Suprapubic skin (tissue), 4 donors: Measurements from ENCODE around the gene LRP3. TPM values are rescaled to one million over a fixed set of nuclear protein-coding genes. Genes with fewer than 3 reads are reported as not detected.
"Not testable (repeated sequence)": the region's sequence is repeated elsewhere in the genome, so short reads cannot be mapped to it uniquely, and the experiment has no call there.

Source experiments
- DNase-seq, 2 donors: peaks; one replicate each; pipeline ENCODE4 v3.0.0-alpha.2; 2019; ENCODE audit warnings: low spot score in 2 of 2
- H3K27ac ChIP-seq: fragments of 200-600 bp; sonication (generic); one replicate; pipeline ENCODE4 v1.5.1; 2019
- H3K27me3 ChIP-seq: fragments of 200-600 bp; sonication (generic); one replicate; pipeline ENCODE4 v1.5.1; 2019
- H3K36me3 ChIP-seq: fragments of 200-600 bp; sonication (generic); one replicate; pipeline ENCODE4 v1.5.1; 2019
- H3K4me1 ChIP-seq: fragments of 200-600 bp; sonication (generic); one replicate; pipeline ENCODE4 v1.5.1; 2019
- H3K4me3 ChIP-seq: fragments of 200-600 bp; sonication (generic); one replicate; pipeline ENCODE4 v1.5.1; 2019; ENCODE audit warnings: mild to moderate bottlenecking
- H3K9me3 ChIP-seq: fragments of 200-600 bp; sonication (generic); one replicate; pipeline ENCODE4 v1.5.1; 2019
- CTCF ChIP-seq, 2 donors: fragments of 200-600 bp in 1 of 2; fragments of 450-650 bp in 1 of 2; sonication (generic) in 1 of 2; IDR thresholded peaks; one replicate each; pipeline ENCODE4 v1.5.1; 2016 to 2019; ENCODE audit warnings: antibody characterized with exemption in 2 of 2, mild to moderate bottlenecking in 1 of 2, moderate library complexity in 1 of 2
- EP300 ChIP-seq: sonication (generic); formaldehyde crosslinking; IDR thresholded peaks from one replicate; pipeline ENCODE4 v1.6.1; 2017; ENCODE audit warnings: antibody characterized with exemption
- POLR2A ChIP-seq, 2 donors: fragments of 450-650 bp; IDR thresholded peaks; one replicate each; pipeline ENCODE4 v1.6.1; 2017; ENCODE audit warnings: antibody characterized with exemption in 2 of 2, mild to moderate bottlenecking in 2 of 2, moderate library complexity in 2 of 2
- POLR2AphosphoS5 ChIP-seq, 3 donors: sonication (generic); formaldehyde crosslinking; IDR thresholded peaks; one replicate each; pipeline ENCODE4 v1.6.1; 2017; ENCODE audit warnings: antibody characterized with exemption in 3 of 3
- WGBS: methylation state at CpG from one replicate; pipeline ENCODE4 v1.1.5; 2018; 5-methylcytosine and 5-hydroxymethylcytosine counted together
- total RNA-seq, 4 donors: library from RNA; depleted of rRNA; stranded (reverse); fragments of >200 nt; gene quantifications; one replicate each; pipeline ENCODE4 v1.1.0, GENCODE V29; 2016

Gene LRP3
- total RNA-seq, 4 donors from 2014 or later, result 9.8 to 17.1 (median 14.0) TPM

DNA sequence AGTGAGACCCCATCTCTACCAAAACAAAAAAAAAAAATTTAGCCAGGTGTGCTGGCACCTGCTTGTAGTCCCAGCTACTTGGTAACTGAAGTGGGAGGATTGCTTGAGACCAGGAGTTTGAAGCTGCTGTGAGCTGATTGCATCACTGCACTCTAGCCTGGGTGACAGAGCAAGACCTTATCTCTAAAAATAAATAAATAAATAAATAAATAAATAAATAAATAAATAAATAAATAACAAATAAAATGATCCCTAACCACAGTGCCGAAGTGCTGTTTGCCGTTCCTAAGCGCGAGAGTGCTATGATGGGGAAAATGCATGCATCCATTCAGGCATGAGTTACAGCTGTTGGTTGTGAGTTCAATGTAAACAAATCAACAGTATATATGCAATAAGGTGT lies 35.0 kb upstream of the LRP3 start:
- no peaks in the 10 kb centered on the region for H3K27me3 ChIP-seq
- H3K4me3 ChIP-seq, result no peak overlapping the region
- H3K36me3 ChIP-seq, result no peaks in the 10 kb centered on the region
- no peak for TF ChIP-seq POLR2A (IDR thresholded peaks at IDR 0.05)
- no peak for TF ChIP-seq POLR2AphosphoS5 (IDR thresholded peaks at IDR 0.05)
- TF ChIP-seq CTCF (IDR thresholded peaks at IDR 0.05), result no peak
- no peak for TF ChIP-seq EP300
- H3K4me1 ChIP-seq, result no peaks in the 10 kb centered on the region
- DNase-seq, result no peak
- no peak overlapping the region for H3K27ac ChIP-seq
- WGBS, result 83% methylated on average over 4 of the region's 4 CpGs
- no peaks in the 10 kb centered on the region for H3K9me3 ChIP-seq

GRCh38 chr19:33159893-33160292 lies 34.2 kb upstream of the LRP3 start:
- TF ChIP-seq POLR2A (IDR thresholded peaks at IDR 0.05), result no peak
- no peak for TF ChIP-seq EP300
- no peak for TF ChIP-seq POLR2AphosphoS5 (IDR thresholded peaks at IDR 0.05)
- TF ChIP-seq CTCF (IDR thresholded peaks at IDR 0.05), result no peak
- no peaks in the 10 kb centered on the region for H3K9me3 ChIP-seq
- 89% methylated on average over 8 of the region's 8 CpGs for WGBS
- no peak overlapping the region for H3K4me3 ChIP-seq
- no peaks in the 10 kb centered on the region for H3K27me3 ChIP-seq
- no peaks in the 10 kb centered on the region for H3K36me3 ChIP-seq
- H3K27ac ChIP-seq, result no peak overlapping the region
- DNase-seq, result no peak
- no peaks in the 10 kb centered on the region for H3K4me1 ChIP-seq

DNA sequence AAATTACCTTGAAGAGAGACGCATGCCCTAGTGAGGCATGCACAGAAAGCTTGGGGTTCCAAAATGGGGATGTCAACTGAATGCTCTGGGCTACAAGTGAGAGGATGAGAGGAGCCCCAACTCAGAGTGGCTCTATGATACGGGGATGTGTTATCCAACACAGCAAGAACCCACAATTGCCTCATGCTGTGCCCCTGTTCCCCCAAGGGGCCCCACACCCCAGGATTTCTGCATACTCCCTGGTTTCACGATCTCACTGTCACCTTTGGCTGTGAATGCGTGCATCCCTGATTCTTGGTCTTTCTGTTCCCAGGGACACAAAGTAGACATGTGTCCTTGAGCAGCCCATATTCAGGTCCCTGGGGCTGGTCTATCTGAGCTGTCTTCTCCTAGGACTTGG lies 32.9 kb upstream of the LRP3 start:
- 60% methylated on average over 4 of the region's 4 CpGs for WGBS
- Histone ChIP-seq H3K4me1 (no peaks in the 10 kb centered on the region), H3K9me3 (no peaks in the 10 kb centered on the region), H3K4me3 (no peak overlapping the region), H3K36me3 (no peaks in the 10 kb centered on the region), H3K27ac (no peak overlapping the region), H3K27me3 (no peaks in the 10 kb centered on the region)
- no peak for TF ChIP-seq POLR2AphosphoS5 (IDR thresholded peaks at IDR 0.05)
- peak in 1 of 2 donors; percentile 18 for DNase-seq

DNA sequence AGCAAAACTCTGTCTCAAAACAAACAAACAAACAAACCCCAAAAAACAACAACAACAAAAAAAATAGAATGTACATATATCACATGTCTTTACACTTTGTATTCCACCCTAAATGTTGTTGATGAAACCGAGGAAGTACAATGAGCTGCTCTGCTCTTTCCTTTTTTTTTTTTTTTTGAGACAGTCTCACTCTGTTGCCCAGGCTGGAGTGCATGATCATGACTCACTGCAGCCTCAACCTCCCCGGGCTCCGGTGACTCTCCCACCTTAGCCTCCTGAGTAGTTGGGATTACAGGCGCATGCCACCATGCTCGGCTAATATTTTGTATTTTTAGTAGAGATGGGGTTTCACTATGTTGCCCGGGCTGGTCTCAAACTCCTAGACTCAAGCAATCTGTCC lies 30.6 kb upstream of the LRP3 start:
- DNase-seq, result no peak
- Histone ChIP-seq H3K4me1 (no peaks in the 10 kb centered on the region), H3K4me3 (no peak overlapping the region), H3K36me3 (no peaks in the 10 kb centered on the region), H3K9me3 (no peaks in the 10 kb centered on the region), H3K27me3 (no peaks in the 10 kb centered on the region), H3K27ac (no peak overlapping the region)
- 84% methylated on average over 6 of the region's 6 CpGs for WGBS
- no peak for TF ChIP-seq POLR2A (IDR thresholded peaks at IDR 0.05)
- no peak for TF ChIP-seq EP300
- TF ChIP-seq CTCF (IDR thresholded peaks at IDR 0.05), result no peak
- no peak for TF ChIP-seq POLR2AphosphoS5 (IDR thresholded peaks at IDR 0.05)

- not testable (repeated sequence) for DNase-seq, H3K9me3 ChIP-seq, H3K27ac ChIP-seq, H3K36me3 ChIP-seq, H3K27me3 ChIP-seq, H3K4me1 ChIP-seq, H3K4me3 ChIP-seq
- 74% methylated on average over 6 of the region's 6 CpGs for WGBS
Measured at GRCh38 chr19:33166037-33166436, 28.1 kb upstream of the LRP3 start.

DNA sequence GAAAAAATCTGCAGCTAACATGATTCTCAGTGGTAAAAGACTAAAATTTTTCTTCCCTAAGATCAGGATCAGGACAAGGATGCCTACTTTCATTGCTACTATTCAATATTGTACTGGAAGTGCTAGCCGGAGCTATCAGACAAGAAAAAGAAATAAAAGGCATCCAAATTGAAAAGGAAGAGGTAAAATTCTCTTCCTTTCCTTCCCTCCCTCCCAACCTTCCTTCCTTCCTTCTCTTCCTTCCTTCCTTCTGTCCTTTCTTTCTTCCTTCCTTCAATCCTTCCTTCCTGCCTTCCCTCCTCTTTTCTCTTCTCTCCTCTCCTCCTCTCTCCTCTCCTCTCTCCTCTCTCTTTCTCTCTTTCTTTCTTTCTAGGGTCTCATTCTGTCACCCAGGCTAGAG lies 26.7 kb upstream of the LRP3 start:
- H3K27ac ChIP-seq, result no peak overlapping the region
- no peak overlapping the region for H3K4me3 ChIP-seq
- no peaks in the 10 kb centered on the region for H3K27me3 ChIP-seq
- H3K4me1 ChIP-seq, result no peaks in the 10 kb centered on the region
- TF ChIP-seq EP300, result no peak
- no peak for TF ChIP-seq CTCF (IDR thresholded peaks at IDR 0.05)
- TF ChIP-seq POLR2AphosphoS5 (IDR thresholded peaks at IDR 0.05), result no peak
- no peak for TF ChIP-seq POLR2A (IDR thresholded peaks at IDR 0.05)
- WGBS, result 98% methylated on average over 1 of the region's 1 CpG
- DNase-seq, result no peak
- no peaks in the 10 kb centered on the region for H3K36me3 ChIP-seq
- H3K9me3 ChIP-seq, result no peaks in the 10 kb centered on the region
